ENCODE data around the gene SH3GLB1.

Gene SH3GLB1

DNA sequence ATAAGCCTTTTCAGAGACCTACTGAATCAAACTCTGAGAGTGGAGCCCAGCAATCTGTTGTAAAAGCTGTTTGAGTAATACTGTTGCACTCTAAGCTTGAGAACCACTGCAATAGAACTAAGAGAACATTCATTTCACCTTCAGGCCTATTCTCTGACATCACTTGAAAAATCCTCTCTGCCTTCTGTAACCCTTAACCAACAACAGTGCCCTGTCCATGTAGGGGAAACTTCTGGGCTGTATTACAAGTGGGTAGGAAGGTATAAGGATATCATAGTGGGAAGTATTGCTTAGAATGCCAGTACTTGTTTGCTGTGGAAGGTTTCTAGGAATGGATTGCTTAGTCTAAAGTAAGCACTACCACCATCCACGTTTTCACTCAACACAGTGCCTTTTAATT is 42.9 kb downstream of the SH3GLB1 start:
- Histone ChIP-seq H2BK15ac (ENCODE audit: low read depth, poor library complexity, severe bottlenecking) (no peak overlapping the region), H2AK5ac (ENCODE audit: low read length, severe bottlenecking) (no peak overlapping the region), H3K14ac (ENCODE audit: low read length in 2 of 2) (no peak overlapping the region), H3K27me3 (ENCODE audit: control insufficient read depth in 1 of 2, insufficient read depth in 1 of 2, low read length in 2 of 2) (no peaks in the 10 kb centered on the region), H3K4me3 (ENCODE audit: insufficient read depth in 1 of 2, low read depth in 1 of 2, low read length in 2 of 2) (no peak overlapping the region), H3K9ac (ENCODE audit: low read length) (no peak overlapping the region), H3K4me2 (ENCODE audit: low read length, poor library complexity, severe bottlenecking) (no peak overlapping the region), H4K91ac (ENCODE audit: low read length) (no peak overlapping the region), H3K18ac (ENCODE audit: low read depth in 1 of 2, low read length in 2 of 2) (no peak overlapping the region), H3K23ac (ENCODE audit: low read length in 2 of 2) (no peak overlapping the region), H3K4ac (ENCODE audit: low read depth in 1 of 2, low read length in 2 of 2) (no peak overlapping the region), H3K27ac (ENCODE audit: low read length, poor library complexity, severe bottlenecking) (no peak overlapping the region), H3K9me3 (ENCODE audit: control insufficient read depth, low read length) (no peaks in the 10 kb centered on the region), H2AFZ (ENCODE audit: low read depth, low read length) (no peak overlapping the region), H2BK12ac (ENCODE audit: low read length in 2 of 2) (no peak overlapping the region), H2BK5ac (ENCODE audit: low read depth, low read length, poor library complexity, severe bottlenecking) (no peak overlapping the region), H3K79me1 (replicated peaks; ENCODE audit: low read length, poor library complexity, severe bottlenecking) (peaks cover 2% of the 10 kb centered on the region), H3K36me3 (ENCODE audit: control insufficient read depth in 1 of 2, insufficient read depth in 2 of 2, low read depth in 1 of 2, low read length in 2 of 2) (peaks cover 4 to 53% of the 10 kb centered on the region in 2 experiments), H2BK120ac (ENCODE audit: low read depth, low read length) (no peak overlapping the region), H4K8ac (ENCODE audit: low read length) (no peak overlapping the region), H3K4me1 (ENCODE audit: control insufficient read depth, insufficient read depth, low read depth, low read length) (no peaks in the 10 kb centered on the region)
- WGBS: 80% methylated on average over 1 of the region's 1 CpG
- no peak for DNase-seq

DNA sequence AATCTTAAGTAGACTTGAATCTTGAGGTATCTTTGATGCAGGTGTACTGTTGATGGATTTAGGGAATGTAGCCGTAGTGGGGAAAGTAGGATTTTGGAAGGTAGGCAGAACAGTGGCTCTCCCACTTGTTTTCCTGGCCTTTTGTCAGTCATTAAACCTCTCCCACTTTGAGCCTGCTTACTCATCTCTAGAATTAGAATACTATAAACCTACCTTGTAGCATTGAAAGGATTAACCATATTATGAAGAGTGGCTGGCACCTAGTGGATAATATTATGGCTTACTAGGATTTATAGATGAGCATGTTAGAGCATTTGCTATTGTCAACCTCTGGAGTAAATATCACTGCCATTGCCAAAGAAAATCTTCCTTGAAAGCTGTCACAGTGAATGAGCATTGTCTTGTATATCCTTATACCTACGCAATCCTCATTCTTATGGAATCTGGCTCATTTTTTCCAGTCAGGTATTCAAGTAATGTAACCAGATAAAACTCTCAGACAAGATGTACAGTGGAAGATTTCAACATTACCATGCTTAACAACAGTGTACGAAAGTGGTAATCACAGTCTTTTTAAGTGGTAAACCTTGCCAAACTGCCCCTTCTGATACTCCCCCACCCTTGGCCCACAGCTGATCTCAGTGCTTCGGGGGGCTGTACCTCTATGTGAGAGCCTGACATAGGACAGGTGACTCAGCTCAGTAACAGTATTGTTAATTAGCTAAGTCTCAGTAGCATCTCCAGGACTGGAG is 44.4 kb downstream of the SH3GLB1 start:
- H2BK5ac ChIP-seq (ENCODE audit: low read depth, low read length, poor library complexity, severe bottlenecking): no peak overlapping the region
- H3K36me3 ChIP-seq (ENCODE audit: control insufficient read depth in 1 of 2, insufficient read depth in 2 of 2, low read depth in 1 of 2, low read length in 2 of 2): peaks cover 0 to 38% of the 10 kb centered on the region in 2 experiments
- H3K9ac ChIP-seq (ENCODE audit: low read length): no peak overlapping the region
- H4K91ac ChIP-seq (ENCODE audit: low read length): no peak overlapping the region
- no peak overlapping the region for H3K14ac ChIP-seq (ENCODE audit: low read length in 2 of 2)
- H4K8ac ChIP-seq (ENCODE audit: low read length): no peak overlapping the region
- no peak overlapping the region for H3K23ac ChIP-seq (ENCODE audit: low read length in 2 of 2)
- no peak overlapping the region for H2BK120ac ChIP-seq (ENCODE audit: low read depth, low read length)
- no peaks in the 10 kb centered on the region for H3K79me1 ChIP-seq (replicated peaks; ENCODE audit: low read length, poor library complexity, severe bottlenecking)
- H3K27ac ChIP-seq (ENCODE audit: low read length, poor library complexity, severe bottlenecking): no peak overlapping the region
- H3K4ac ChIP-seq (ENCODE audit: low read depth in 1 of 2, low read length in 2 of 2): no peak overlapping the region
- WGBS: 100% methylated on average over 3 of the region's 4 CpGs
- no peak for DNase-seq
- H3K4me2 ChIP-seq (ENCODE audit: low read length, poor library complexity, severe bottlenecking): no peak overlapping the region
- no peak overlapping the region for H3K4me3 ChIP-seq (ENCODE audit: insufficient read depth in 1 of 2, low read depth in 1 of 2, low read length in 2 of 2)
- no peaks in the 10 kb centered on the region for H3K27me3 ChIP-seq (ENCODE audit: control insufficient read depth in 1 of 2, insufficient read depth in 1 of 2, low read length in 2 of 2)
- no peak overlapping the region for H3K18ac ChIP-seq (ENCODE audit: low read depth in 1 of 2, low read length in 2 of 2)
- H2BK12ac ChIP-seq (ENCODE audit: low read length in 2 of 2): no peak overlapping the region
- H3K4me1 ChIP-seq (ENCODE audit: control insufficient read depth, insufficient read depth, low read depth, low read length): no peaks in the 10 kb centered on the region
- no peaks in the 10 kb centered on the region for H3K9me3 ChIP-seq (ENCODE audit: control insufficient read depth, low read length)
- no peak overlapping the region for H2AFZ ChIP-seq (ENCODE audit: low read depth, low read length)
- no peak overlapping the region for H2AK5ac ChIP-seq (ENCODE audit: low read length, severe bottlenecking)
- no peak overlapping the region for H2BK15ac ChIP-seq (ENCODE audit: low read depth, poor library complexity, severe bottlenecking)

DNA sequence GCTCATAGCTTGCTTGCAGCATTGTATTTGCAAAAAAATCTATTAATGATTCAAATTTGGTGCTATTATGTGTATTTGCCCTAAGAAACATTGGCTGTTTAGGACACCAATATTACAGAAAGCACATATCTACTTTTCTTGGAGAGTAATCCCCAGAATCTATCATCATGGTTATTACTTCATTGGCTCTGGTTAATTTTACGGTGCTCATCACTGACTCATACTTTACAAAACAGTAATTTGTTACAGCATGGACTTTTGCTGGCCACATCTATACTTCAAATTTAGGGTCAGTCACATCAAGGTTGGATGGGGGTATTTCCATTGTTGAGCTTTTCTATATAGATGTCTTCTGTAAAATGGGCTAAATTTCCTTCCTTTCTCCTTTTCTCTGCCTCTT is 45.7 kb downstream of the SH3GLB1 start:
- Histone ChIP-seq H4K8ac (ENCODE audit: low read length) (no peak overlapping the region), H2BK15ac (ENCODE audit: low read depth, poor library complexity, severe bottlenecking) (no peak overlapping the region), H3K4me2 (ENCODE audit: low read length, poor library complexity, severe bottlenecking) (no peak overlapping the region), H2BK12ac (ENCODE audit: low read length in 2 of 2) (no peak overlapping the region), H3K27me3 (ENCODE audit: control insufficient read depth in 1 of 2, insufficient read depth in 1 of 2, low read length in 2 of 2) (no peaks in the 10 kb centered on the region), H2BK120ac (ENCODE audit: low read depth, low read length) (no peak overlapping the region), H3K14ac (ENCODE audit: low read length in 2 of 2) (no peak overlapping the region), H3K79me1 (replicated peaks; ENCODE audit: low read length, poor library complexity, severe bottlenecking) (no peaks in the 10 kb centered on the region), H3K9me3 (ENCODE audit: control insufficient read depth, low read length) (no peaks in the 10 kb centered on the region), H3K4me1 (ENCODE audit: control insufficient read depth, insufficient read depth, low read depth, low read length) (no peaks in the 10 kb centered on the region), H3K23ac (ENCODE audit: low read length in 2 of 2) (no peak overlapping the region), H3K27ac (ENCODE audit: low read length, poor library complexity, severe bottlenecking) (no peak overlapping the region), H3K9ac (ENCODE audit: low read length) (no peak overlapping the region), H3K36me3 (ENCODE audit: control insufficient read depth in 1 of 2, insufficient read depth in 2 of 2, low read depth in 1 of 2, low read length in 2 of 2) (peaks cover 0 to 25% of the 10 kb centered on the region in 2 experiments), H3K18ac (ENCODE audit: low read depth in 1 of 2, low read length in 2 of 2) (no peak overlapping the region), H2AK5ac (ENCODE audit: low read length, severe bottlenecking) (no peak overlapping the region), H3K4ac (ENCODE audit: low read depth in 1 of 2, low read length in 2 of 2) (no peak overlapping the region), H3K4me3 (ENCODE audit: insufficient read depth in 1 of 2, low read depth in 1 of 2, low read length in 2 of 2) (no peak overlapping the region), H2AFZ (ENCODE audit: low read depth, low read length) (no peak overlapping the region), H2BK5ac (ENCODE audit: low read depth, low read length, poor library complexity, severe bottlenecking) (no peak overlapping the region), H4K91ac (ENCODE audit: low read length) (no peak overlapping the region)
- no peak for DNase-seq
- WGBS: 100% methylated on average over 1 of the region's 1 CpG

DNA sequence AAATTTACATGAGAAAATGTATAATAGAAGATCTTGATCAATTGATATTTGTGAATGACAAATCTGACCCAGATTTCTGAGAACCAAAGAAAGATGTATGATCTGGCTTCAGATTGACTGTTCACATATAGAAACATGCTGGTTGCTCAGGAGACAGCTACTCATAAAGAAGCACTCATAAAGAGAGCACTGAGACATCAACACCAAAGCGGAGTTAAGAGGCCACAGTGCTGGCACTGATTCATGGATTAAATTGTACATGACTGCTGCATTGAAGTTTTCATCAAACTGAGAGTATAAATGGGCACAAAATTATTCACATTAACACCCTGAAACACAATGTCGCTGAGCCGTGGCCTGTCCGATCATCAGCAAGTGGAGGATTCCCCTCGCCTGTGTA is 46.2 kb downstream of the SH3GLB1 start:
- H2BK120ac ChIP-seq (ENCODE audit: low read depth, low read length): no peak overlapping the region
- H3K27ac ChIP-seq (ENCODE audit: low read length, poor library complexity, severe bottlenecking): no peak overlapping the region
- no peaks in the 10 kb centered on the region for H3K4me1 ChIP-seq (ENCODE audit: control insufficient read depth, insufficient read depth, low read depth, low read length)
- no peak overlapping the region for H3K4me2 ChIP-seq (ENCODE audit: low read length, poor library complexity, severe bottlenecking)
- H3K4me3 ChIP-seq (ENCODE audit: insufficient read depth in 1 of 2, low read depth in 1 of 2, low read length in 2 of 2): no peak overlapping the region
- no peak overlapping the region for H2AK5ac ChIP-seq (ENCODE audit: low read length, severe bottlenecking)
- H3K79me1 ChIP-seq (replicated peaks; ENCODE audit: low read length, poor library complexity, severe bottlenecking): no peaks in the 10 kb centered on the region
- H2AFZ ChIP-seq (ENCODE audit: low read depth, low read length): no peak overlapping the region
- no peak overlapping the region for H3K14ac ChIP-seq (ENCODE audit: low read length in 2 of 2)
- H2BK5ac ChIP-seq (ENCODE audit: low read depth, low read length, poor library complexity, severe bottlenecking): no peak overlapping the region
- H2BK12ac ChIP-seq (ENCODE audit: low read length in 2 of 2): no peak overlapping the region
- H3K36me3 ChIP-seq (ENCODE audit: control insufficient read depth in 1 of 2, insufficient read depth in 2 of 2, low read depth in 1 of 2, low read length in 2 of 2): peaks cover 0 to 21% of the 10 kb centered on the region in 2 experiments
- 98% methylated on average over 5 of the region's 5 CpGs for WGBS
- no peak overlapping the region for H4K8ac ChIP-seq (ENCODE audit: low read length)
- H4K91ac ChIP-seq (ENCODE audit: low read length): no peak overlapping the region
- no peak for DNase-seq
- no peak overlapping the region for H3K18ac ChIP-seq (ENCODE audit: low read depth in 1 of 2, low read length in 2 of 2)
- no peak overlapping the region for H3K9ac ChIP-seq (ENCODE audit: low read length)
- H3K23ac ChIP-seq (ENCODE audit: low read length in 2 of 2): no peak overlapping the region
- H3K9me3 ChIP-seq (ENCODE audit: control insufficient read depth, low read length): no peaks in the 10 kb centered on the region
- no peaks in the 10 kb centered on the region for H3K27me3 ChIP-seq (ENCODE audit: control insufficient read depth in 1 of 2, insufficient read depth in 1 of 2, low read length in 2 of 2)
- no peak overlapping the region for H3K4ac ChIP-seq (ENCODE audit: low read depth in 1 of 2, low read length in 2 of 2)
- H2BK15ac ChIP-seq (ENCODE audit: low read depth, poor library complexity, severe bottlenecking): no peak overlapping the region

All from mesenchymal stem cell (in vitro differentiated cells and primary cell).